ENCODE results near the gene MIS18BP1.

DNA sequence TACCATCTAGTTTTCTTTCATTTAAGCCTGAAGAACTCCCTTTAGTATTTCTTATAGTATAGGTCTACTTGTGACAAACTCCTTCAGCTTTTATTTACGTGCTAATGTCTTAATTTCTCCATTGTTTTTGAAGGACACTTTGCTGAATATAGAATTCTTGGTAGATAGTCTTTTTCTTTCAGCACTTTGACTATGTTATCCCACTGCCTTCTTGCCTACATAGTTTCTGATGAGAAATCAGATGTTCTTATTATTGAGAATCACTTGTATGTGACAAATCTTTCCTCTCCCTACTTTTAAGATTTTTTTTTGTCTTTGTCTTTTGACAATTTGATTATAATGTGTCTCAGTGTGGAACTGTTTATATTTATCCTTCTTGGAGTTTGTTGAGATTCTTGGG is 5.1 kb upstream of the MIS18BP1 start:
- TF ChIP-seq, protein P1, sequence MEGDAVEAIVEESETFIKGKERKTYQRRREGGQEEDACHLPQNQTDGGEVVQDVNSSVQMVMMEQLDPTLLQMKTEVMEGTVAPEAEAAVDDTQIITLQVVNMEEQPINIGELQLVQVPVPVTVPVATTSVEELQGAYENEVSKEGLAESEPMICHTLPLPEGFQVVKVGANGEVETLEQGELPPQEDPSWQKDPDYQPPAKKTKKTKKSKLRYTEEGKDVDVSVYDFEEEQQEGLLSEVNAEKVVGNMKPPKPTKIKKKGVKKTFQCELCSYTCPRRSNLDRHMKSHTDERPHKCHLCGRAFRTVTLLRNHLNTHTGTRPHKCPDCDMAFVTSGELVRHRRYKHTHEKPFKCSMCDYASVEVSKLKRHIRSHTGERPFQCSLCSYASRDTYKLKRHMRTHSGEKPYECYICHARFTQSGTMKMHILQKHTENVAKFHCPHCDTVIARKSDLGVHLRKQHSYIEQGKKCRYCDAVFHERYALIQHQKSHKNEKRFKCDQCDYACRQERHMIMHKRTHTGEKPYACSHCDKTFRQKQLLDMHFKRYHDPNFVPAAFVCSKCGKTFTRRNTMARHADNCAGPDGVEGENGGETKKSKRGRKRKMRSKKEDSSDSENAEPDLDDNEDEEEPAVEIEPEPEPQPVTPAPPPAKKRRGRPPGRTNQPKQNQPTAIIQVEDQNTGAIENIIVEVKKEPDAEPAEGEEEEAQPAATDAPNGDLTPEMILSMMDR (IDR thresholded peaks at IDR 0.05; ENCODE audit: low read length), result no peak
- no peak for TF ChIP-seq EZH2phosphoT487 (IDR thresholded peaks at IDR 0.05; ENCODE audit: low read length)
- TF ChIP-seq EZH2 (optimal IDR thresholded peaks at IDR 0.05; ENCODE audit: low read depth, low read length), result no peak
